ENCODE data around the gene CALML4. TPM values are rescaled to one million over a fixed set of nuclear protein-coding genes. Genes with fewer than 3 reads are reported as not detected.
A peak's percentile ranks its signal among the peaks of the same experiment; 100 is the strongest.

Gene CALML4
- total RNA-seq, 1 donor from 2014 or later: 9.4 TPM

- Mint-ChIP-seq H3K4me1 (ENCODE audit: unreplicated experiment) (peaks cover 52% of the 10 kb centered on the region), H3K36me3 (no peaks in the 10 kb centered on the region), H3K9me3 (peaks cover 2% of the 10 kb centered on the region), H3K4me3 (peak overlapping the region; percentile 82), H3K27me3 (peaks cover 4% of the 10 kb centered on the region), H3K27ac (peak overlapping the region; percentile 66)
- no peak for TF ChIP-seq CTCF (conservative IDR thresholded peaks at IDR 0.05)
- DNase-seq (ENCODE audit: extremely low spot score, unreplicated experiment): peak; percentile 61
Observed at GRCh38 chr15:68231102-68231818, 26.1 kb upstream of the CALML4 start.

GRCh38 chr15:68230157-68231100 is 25.3 kb upstream of the CALML4 start:
- H3K4me3 Mint-ChIP-seq: peak overlapping the region; percentile 94
- no peaks in the 10 kb centered on the region for H3K36me3 Mint-ChIP-seq
- peak overlapping the region; percentile 85 for H3K27ac Mint-ChIP-seq
- H3K9me3 Mint-ChIP-seq: no peaks in the 10 kb centered on the region
- peak; percentile 57 for DNase-seq (ENCODE audit: extremely low spot score, unreplicated experiment)
- TF ChIP-seq CTCF (conservative IDR thresholded peaks at IDR 0.05): no peak
- peaks cover 4% of the 10 kb centered on the region for H3K27me3 Mint-ChIP-seq
- H3K4me1 Mint-ChIP-seq (ENCODE audit: unreplicated experiment): peaks cover 52% of the 10 kb centered on the region

GRCh38 chr15:68229386-68230156 is 24.4 kb upstream of the CALML4 start, which contains the start of gene CLN6:
Gene CLN6, minus strand, starts transcription at chr15:68229728. Its CDS starts 144 bp downstream, at chr15:68229584.
- no peaks in the 10 kb centered on the region for H3K9me3 Mint-ChIP-seq
- peaks cover 51% of the 10 kb centered on the region for H3K4me1 Mint-ChIP-seq (ENCODE audit: unreplicated experiment)
- peak within 1 kb of the TSS; percentile 91 for H3K27ac Mint-ChIP-seq
- peak; percentile 88 for DNase-seq (ENCODE audit: extremely low spot score, unreplicated experiment)
- H3K27me3 Mint-ChIP-seq: peaks cover 4% of the 10 kb centered on the region
- H3K36me3 Mint-ChIP-seq: peaks cover 4% of the 10 kb centered on the region
- peak within 1 kb of the TSS; percentile 94 for H3K4me3 Mint-ChIP-seq
- no peak for TF ChIP-seq CTCF (conservative IDR thresholded peaks at IDR 0.05)

GRCh38 chr15:68228971-68229385 is 23.8 kb upstream of the CALML4 start:
- H3K4me3 Mint-ChIP-seq: peak overlapping the region; percentile 94
- peaks cover 4% of the 10 kb centered on the region for H3K27me3 Mint-ChIP-seq
- DNase-seq (ENCODE audit: extremely low spot score, unreplicated experiment): no peak
- peaks cover 6% of the 10 kb centered on the region for H3K36me3 Mint-ChIP-seq
- peak overlapping the region; percentile 91 for H3K27ac Mint-ChIP-seq
- TF ChIP-seq CTCF (conservative IDR thresholded peaks at IDR 0.05): no peak
- no peaks in the 10 kb centered on the region for H3K9me3 Mint-ChIP-seq
- H3K4me1 Mint-ChIP-seq (ENCODE audit: unreplicated experiment): peaks cover 45% of the 10 kb centered on the region

Data from type B pancreatic cell (in vitro differentiated cells).